HepG2 (cell line): Measurements from ENCODE around the gene SFXN1. TPM values are rescaled to one million over a fixed set of nuclear protein-coding genes. Genes with fewer than 3 reads are reported as not detected.

Source experiments
- ATAC-seq: fragments of 200-7000 bp; cut with Tn5 transposase; 3 replicates; pipeline ENCODE4 v1.9.1; 2020; ENCODE audit warnings: mild to moderate bottlenecking, moderate library complexity
- BruUV-seq: library from RNA; stranded (reverse); fragments of 400-500 nt; replicated peaks from 2 replicates; lab custom pipeline; 2021; lab: Mats Ljungman, UMichigan
- CTCF ChIA-PET: fragments of 300-600 bp; formaldehyde crosslinking; extraction: SDS; loops from one replicate; lab custom pipeline; 2021; ENCODE audit warnings: low total read pairs, inconsistent platforms, low intra/inter-chr PET ratio; lab: Yijun Ruan, JAX
- POLR2A ChIA-PET: fragments of 350-600 bp; sonication (Branson Sonifier 250); formaldehyde crosslinking; loops from one replicate; lab custom pipeline; 2020; ENCODE audit warnings: antibody characterized with exemption, inconsistent platforms; lab: Yijun Ruan, JAX
- DNase-seq: peaks from one replicate; pipeline ENCODE4 v3.0.0-alpha.2; 2015; ENCODE audit warnings: low spot score
- FAIRE-seq: peaks from 3 replicates; lab custom pipeline; 2011; peaks lifted over from hg19 to GRCh38; lab: Jason Lieb, UNC
- H2AFZ ChIP-seq: one replicate; pipeline ENCODE4 v1.6.1; 2011; ENCODE audit warnings: low read length, inconsistent platforms
- H3K27ac ChIP-seq: fragments of 300-600 bp; 3 replicates; pipeline ENCODE4 v1.8.0; 2011; ENCODE audit warnings: mixed run types, mild to moderate bottlenecking, mixed read lengths, low read length, inconsistent platforms; ENCODE audit not compliant: insufficient read depth; ENCODE audit errors: extremely low read length
- H3K27me3 ChIP-seq, 2 experiments: fragments of 200-600 bp in 1 of 2; 2 replicates in 1 of 2; 3 replicates in 1 of 2; pipeline versions ENCODE4 v1.6.0 to v1.8.0; 2011; ENCODE audit warnings: low read length in 2 of 2, mild to moderate bottlenecking in 2 of 2, moderate library complexity in 2 of 2, inconsistent platforms in 1 of 2; ENCODE audit not compliant: insufficient read depth in 2 of 2, control insufficient read depth in 1 of 2
- H3K36me3 ChIP-seq, 2 experiments: fragments of 200-600 bp in 1 of 2; replicated peaks in 1 of 2; 2 replicates in 1 of 2; 3 replicates in 1 of 2; pipeline versions ENCODE4 v1.5.1 to v1.8.0; 2011; ENCODE audit warnings: low read length in 2 of 2, inconsistent platforms in 1 of 2; ENCODE audit not compliant: insufficient read depth in 2 of 2, control insufficient read depth in 1 of 2
- H3K4me1 ChIP-seq: 2 replicates; pipeline ENCODE4 v1.5.1; 2012; ENCODE audit warnings: low read length, inconsistent platforms; ENCODE audit not compliant: insufficient read depth
- H3K4me2 ChIP-seq: 2 replicates; pipeline ENCODE4 v1.6.0; 2011; ENCODE audit warnings: low read depth, low read length, inconsistent platforms
- H3K4me3 ChIP-seq, 3 experiments: fragments of 200-600 bp in 1 of 3; sonication (generic), shearing (Covaris generic) in 1 of 3; replicated peaks in 1 of 3; 2 replicates each; pipeline ENCODE4 v1.5.1; 2011 to 2016; ENCODE audit warnings: low read length in 3 of 3, inconsistent platforms in 2 of 3, low read depth in 2 of 3, mild to moderate bottlenecking in 2 of 3, control low read depth in 1 of 3, mixed read lengths in 1 of 3; ENCODE audit not compliant: insufficient read depth in 1 of 3
- H3K79me2 ChIP-seq: one replicate; pipeline ENCODE4 v1.6.1; 2011; ENCODE audit warnings: low read length, inconsistent platforms; ENCODE audit not compliant: insufficient read depth
- H3K9ac ChIP-seq: 2 replicates; pipeline ENCODE4 v1.6.0; 2011; ENCODE audit warnings: mild to moderate bottlenecking, low read depth, low read length, inconsistent platforms; ENCODE audit not compliant: insufficient read depth
- H3K9me3 ChIP-seq: 2 replicates; pipeline ENCODE4 v1.5.1; 2012; ENCODE audit warnings: mild to moderate bottlenecking, low read length
- H4K20me1 ChIP-seq: 2 replicates; pipeline ENCODE4 v1.6.0; 2011; ENCODE audit warnings: inconsistent platforms, mild to moderate bottlenecking, low read length, moderate library complexity; ENCODE audit not compliant: insufficient read depth
- ELF4 ChIP-seq: sonication (generic); formaldehyde crosslinking; IDR thresholded peaks from 2 replicates; pipeline ENCODE4 v1.5.0; 2020; ENCODE audit warnings: missing genetic modification reagents, mild to moderate bottlenecking, moderate library complexity, borderline replicate concordance
- FOXO1 ChIP-seq: sonication (generic); formaldehyde crosslinking; IDR thresholded peaks from 2 replicates; pipeline ENCODE4 v1.4.0; 2020; ENCODE audit warnings: missing genetic modification reagents
- GPN1 ChIP-seq: sonication (generic); formaldehyde crosslinking; IDR thresholded peaks from 2 replicates; pipeline ENCODE4 v1.5.1; 2020; ENCODE audit warnings: missing genetic modification reagents, borderline replicate concordance
- KDM1A ChIP-seq: IDR thresholded peaks from 2 replicates; pipeline ENCODE4 v1.6.1; 2016; ENCODE audit warnings: missing compliant biosample characterization
- KDM4B ChIP-seq: sonication (generic); formaldehyde crosslinking; IDR thresholded peaks from 2 replicates; pipeline ENCODE4 v1.4.0; 2020; ENCODE audit warnings: missing genetic modification reagents
- KDM5B ChIP-seq: sonication (generic); formaldehyde crosslinking; IDR thresholded peaks from 2 replicates; pipeline ENCODE4 v1.4.0; 2020; ENCODE audit warnings: missing genetic modification reagents, mild to moderate bottlenecking, borderline replicate concordance
- MEIS2 ChIP-seq: sonication (generic); formaldehyde crosslinking; IDR thresholded peaks from 2 replicates; pipeline ENCODE4 v1.9.0; 2021; ENCODE audit warnings: mild to moderate bottlenecking, missing genetic modification reagents
- MTF1 ChIP-seq: sonication (generic); formaldehyde crosslinking; IDR thresholded peaks from 2 replicates; pipeline ENCODE4 v1.5.0; 2020; ENCODE audit warnings: missing genetic modification reagents
- NFKB2 ChIP-seq: sonication (generic); formaldehyde crosslinking; IDR thresholded peaks from 2 replicates; pipeline ENCODE4 v1.4.0; 2020; ENCODE audit warnings: missing genetic modification reagents, borderline replicate concordance
- RNF2 ChIP-seq: fragments of 450-650 bp; conservative IDR thresholded peaks from 2 replicates; pipeline ENCODE4 v1.6.1; 2016; ENCODE audit warnings: low read depth
- SIN3B ChIP-seq: fragments of 150-350 bp; IDR thresholded peaks from 2 replicates; pipeline ENCODE4 v1.6.1; 2014; ENCODE audit warnings: low read length
- SNAPC4 ChIP-seq: sonication (generic); formaldehyde crosslinking; IDR thresholded peaks from 2 replicates; pipeline ENCODE4 v1.4.0; 2020; ENCODE audit warnings: mild to moderate bottlenecking, missing genetic modification reagents
- ZNF230 ChIP-seq: sonication (generic); formaldehyde crosslinking; IDR thresholded peaks from 2 replicates; pipeline ENCODE4 v1.4.0; 2020; ENCODE audit warnings: mild to moderate bottlenecking, missing genetic modification reagents
- ZNF333 ChIP-seq: sonication (generic); formaldehyde crosslinking; IDR thresholded peaks from 2 replicates; pipeline ENCODE4 v1.4.0; 2020; ENCODE audit warnings: mild to moderate bottlenecking, missing genetic modification reagents, borderline replicate concordance
- ZNF552 ChIP-seq: sonication (generic); formaldehyde crosslinking; IDR thresholded peaks from 2 replicates; pipeline ENCODE4 v1.9.0; 2022; ENCODE audit warnings: missing genetic modification reagents, mild to moderate bottlenecking, borderline replicate concordance
- ZNF563 ChIP-seq: sonication (generic); formaldehyde crosslinking; IDR thresholded peaks from 2 replicates; pipeline ENCODE4 v1.8.0; 2022; ENCODE audit warnings: mild to moderate bottlenecking, moderate library complexity, missing genetic modification reagents
- ZNF678 ChIP-seq: sonication (generic); formaldehyde crosslinking; IDR thresholded peaks from 2 replicates; pipeline ENCODE4 v1.4.0; 2020; ENCODE audit warnings: mild to moderate bottlenecking, missing genetic modification reagents
- WGBS: methylation state at CpG from one replicate; pipeline ENCODE4 v1.1.6; 2017; ENCODE audit warnings: low lambda C conversion rate; 5-methylcytosine and 5-hydroxymethylcytosine counted together
- in situ Hi-C: cut with HindIII; loops from 2 replicates; pipeline ENCODE4 v1.10.0; 2017; ENCODE audit warnings: low pct_unique_long_range_greater_than_20kb; ENCODE audit not compliant: extremely low pct_ligation_motif_present
- intact Hi-C: fragments of 100-400 bp; cut with micrococcal nuclease; formaldehyde crosslinking; loops from one replicate; pipeline ENCODE4 v1.10.0; 2022; ENCODE audit not compliant: unreplicated experiment
- polyA plus RNA-seq, 8 experiments: library from polyadenylated mRNA; depleted of rRNA in 3 of 8; stranded (reverse) in 7 of 8; unstranded in 1 of 8; fragments of >200 nt; fragmentation: Illumina TruSeq in 4 of 8; extraction: Trizol in 4 of 8; gene quantifications; 2 replicates each; pipeline versions ENCODE4 v1.2.1 to v1.2.3, GENCODE V29; 2011 to 2016; ENCODE audit warnings: low read depth in 4 of 8, missing spikeins in 1 of 8, mixed read lengths in 1 of 8; ENCODE audit not compliant: insufficient read depth in 1 of 8
- total RNA-seq, 5 experiments: library from RNA; depleted of rRNA; stranded (reverse); fragments of >200 nt; fragmentation: Illumina TruSeq; extraction: Trizol; gene quantifications; 2 replicates each; pipeline ENCODE4 v1.2.3, GENCODE V29; 2016; ENCODE audit warnings: low read depth in 1 of 5

Gene SFXN1
- total and polyA plus RNA-seq, 2 of the 13 experiments (the other 11 are each of a cell fraction or from before 2014, with no cell fraction given), result 122 to 135 TPM

GRCh38 chr5:175551266-175551665, 72.9 kb downstream of the SFXN1 start:
- H3K36me3 ChIP-seq, result no peaks in the 10 kb centered on the region
- H3K4me3 ChIP-seq, result no peak overlapping the region
- H3K9ac ChIP-seq, result no peak overlapping the region
- no peaks in the 10 kb centered on the region for H4K20me1 ChIP-seq
- ChIA-PET POLR2A (no interaction called here), CTCF (no interaction called here)
- 1% methylated on average over 4 of the region's 4 CpGs for WGBS
- H3K79me2 ChIP-seq, result no peaks in the 10 kb centered on the region
- ATAC-seq (no peak), FAIRE-seq (no peak), DNase-seq (no peak)
- no peak overlapping the region for H3K27ac ChIP-seq
- no peaks in the 10 kb centered on the region for H3K4me1 ChIP-seq
- no peak for TF ChIP-seq FOXO1
- TF ChIP-seq MTF1 (CRISPR knock-in tag), result no peak
- TF ChIP-seq SIN3B, result no peak
- no peak for TF ChIP-seq KDM1A (CRISPR knock-in tag)
- no peak for TF ChIP-seq ZNF563 (CRISPR knock-in tag)
- no peak for TF ChIP-seq NFKB2 (CRISPR knock-in tag)
- no peak for TF ChIP-seq MEIS2 (CRISPR knock-in tag)
- TF ChIP-seq ZNF552, result no peak
- no peak for TF ChIP-seq ZNF230 (CRISPR knock-in tag)
- no peak for TF ChIP-seq KDM5B
- TF ChIP-seq ZNF678 (CRISPR knock-in tag), result no peak
- TF ChIP-seq GPN1 (CRISPR knock-in tag), result no peak
- no peak for TF ChIP-seq KDM4B (CRISPR knock-in tag)
- no peak for TF ChIP-seq RNF2
- no peak for TF ChIP-seq ELF4 (CRISPR knock-in tag)
- TF ChIP-seq ZNF333, result no peak
- no peak for TF ChIP-seq SNAPC4 (CRISPR knock-in tag)
- no peak overlapping the region for H2AFZ ChIP-seq
- in situ Hi-C loops, result no loop called here
- no peak overlapping the region for H3K4me2 ChIP-seq
- H3K9me3 ChIP-seq, result no peaks in the 10 kb centered on the region
- H3K27me3 ChIP-seq, result peaks cover 2 to 36% of the 10 kb centered on the region in 2 experiments; a peak in 4 of 5 replicates
- no TSS peak for BruUV-seq
- intact Hi-C loops, result no loop called here
